GM21717 (cell line): ENCODE results near the gene COX4I1.

Experiments used
- ATAC-seq: cut with Tn5 transposase; IDR thresholded peaks from one replicate; pipeline ENCODE4 v1.9.1; 2021; ENCODE audit warnings: mild to moderate bottlenecking, moderate library complexity; ENCODE audit not compliant: unreplicated experiment

Gene COX4I1

DNA sequence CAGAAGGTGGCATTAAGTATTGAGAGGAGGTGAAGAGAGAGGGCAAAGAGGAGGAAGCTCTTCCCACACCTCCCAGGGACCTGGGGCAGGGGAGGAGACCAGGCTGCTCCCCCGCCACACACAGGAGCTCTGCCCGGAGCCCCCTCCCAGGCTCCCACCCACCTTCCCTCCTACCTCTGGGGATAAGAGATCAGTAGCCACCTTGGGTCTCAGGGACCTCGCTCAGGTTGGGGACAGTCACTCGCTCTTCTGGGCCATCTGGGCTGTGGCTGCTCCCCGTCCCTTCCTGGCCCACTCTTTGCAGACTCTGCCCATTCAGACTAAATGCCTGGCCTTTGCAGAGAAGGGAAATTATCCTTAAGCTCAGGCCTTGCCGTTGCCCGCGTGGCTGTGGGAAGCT is 33.7 kb upstream of the COX4I1 start:
- no peak for ATAC-seq

- no peak for ATAC-seq
These were observed 32.0 kb upstream of the COX4I1 start for GRCh38 chr16:85767531-85767930.

DNA sequence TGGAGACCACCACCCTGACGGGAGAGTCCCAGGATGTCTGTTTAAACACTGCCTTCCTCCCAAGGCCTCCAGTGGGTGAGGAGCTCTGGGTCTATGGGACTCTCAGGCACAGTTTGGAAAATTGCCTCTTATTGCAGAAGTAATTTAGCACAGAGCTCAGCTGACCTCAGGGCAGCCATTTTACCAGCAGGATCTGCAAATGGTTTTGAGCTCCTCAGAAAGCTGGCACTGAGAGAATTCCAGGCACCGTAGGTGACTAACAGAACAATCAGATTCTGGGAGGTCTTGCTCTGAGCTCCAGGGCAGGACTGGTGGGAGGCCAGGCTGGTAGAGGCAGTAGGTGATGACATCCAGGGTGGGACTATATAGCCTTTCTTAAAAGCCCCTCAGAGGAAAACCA is 31.3 kb upstream of the COX4I1 start:
- ATAC-seq, result no peak

DNA sequence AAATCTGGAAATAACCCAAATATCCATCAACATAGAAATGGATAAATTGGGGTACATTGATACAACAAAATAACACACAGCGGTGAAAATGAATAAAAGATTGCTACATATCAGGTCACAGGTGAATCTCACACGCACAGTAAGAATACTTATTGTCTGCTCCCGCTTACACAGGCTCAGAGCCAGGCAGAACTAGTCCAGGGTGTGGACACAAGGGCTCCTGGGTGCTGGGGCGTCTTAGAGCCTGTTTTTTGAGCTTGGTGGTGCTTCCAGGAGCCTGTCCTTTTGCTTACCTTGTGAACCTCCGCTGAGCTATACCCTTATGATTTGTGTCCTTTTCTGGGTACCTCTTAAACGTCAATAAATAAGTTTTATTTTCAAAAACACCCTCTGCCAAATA is 28.8 kb upstream of the COX4I1 start:
- ATAC-seq, result no peak

GRCh38 chr16:85773044-85773443 is 26.5 kb upstream of the COX4I1 start:
- no peak for ATAC-seq

DNA sequence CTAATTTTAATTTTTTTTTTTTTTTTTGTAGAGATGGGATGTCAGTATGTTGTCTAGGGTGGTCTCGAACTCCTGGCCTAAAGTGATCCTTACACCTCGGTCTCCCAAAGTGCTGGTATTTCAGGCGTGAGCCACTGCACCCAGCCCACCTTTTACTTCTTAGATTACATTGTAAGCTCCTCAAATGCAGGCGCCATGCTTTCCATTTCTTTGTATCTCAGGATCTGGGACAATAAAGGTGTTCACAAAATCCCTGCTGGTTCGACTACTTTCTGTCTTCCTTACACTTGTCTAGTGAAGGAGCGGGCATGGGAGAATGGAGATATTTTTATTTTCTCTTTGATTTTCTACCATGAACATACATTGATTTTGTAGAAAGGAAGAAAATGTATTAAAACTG is 25.4 kb upstream of the COX4I1 start:
- no peak for ATAC-seq

DNA sequence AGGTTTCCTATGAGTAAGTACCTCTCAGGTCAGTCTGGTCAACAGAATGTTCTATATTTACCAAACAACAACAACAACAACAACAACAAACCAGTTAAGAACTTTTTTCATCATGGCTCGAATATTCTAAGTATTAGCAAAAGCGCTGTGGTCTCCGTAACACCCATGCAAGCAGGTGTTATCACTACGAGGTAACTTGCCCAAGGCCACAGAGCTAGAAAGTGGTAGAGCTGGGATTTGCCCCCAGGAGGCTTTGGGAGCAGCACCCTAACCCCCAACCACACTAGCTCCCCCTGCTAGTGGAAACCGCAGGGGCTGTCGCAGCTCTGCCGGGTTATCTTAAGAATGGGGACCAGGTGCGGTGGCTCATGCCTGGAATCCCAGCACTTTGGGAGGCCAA is 24.7 kb upstream of the COX4I1 start:
- ATAC-seq, result no peak

GRCh38 chr16:85777583-85778310 is 21.7 kb upstream of the COX4I1 start:
- no peak for ATAC-seq

DNA sequence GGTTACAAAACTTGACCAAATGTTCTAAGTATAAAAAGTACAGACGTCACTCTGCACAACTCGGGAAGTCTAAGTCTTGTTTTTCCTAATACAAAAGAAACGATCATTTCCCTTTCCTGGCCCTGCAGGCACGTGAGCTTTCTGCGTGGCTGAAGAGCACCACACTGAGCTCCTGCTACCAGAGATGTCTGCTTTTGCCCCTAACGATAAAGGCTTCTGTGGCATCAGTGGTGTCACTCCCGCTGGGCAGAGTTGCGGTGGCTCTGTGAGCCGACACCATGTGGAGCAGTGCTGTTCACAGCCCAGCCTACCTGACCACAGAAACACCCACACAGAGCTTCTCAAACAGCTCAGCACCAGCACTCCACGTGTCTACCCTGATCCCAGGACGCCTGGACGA is 20.6 kb upstream of the COX4I1 start:
- ATAC-seq, result no peak

GRCh38 chr16:85780281-85780680 is 19.2 kb upstream of the COX4I1 start:
- no peak for ATAC-seq

DNA sequence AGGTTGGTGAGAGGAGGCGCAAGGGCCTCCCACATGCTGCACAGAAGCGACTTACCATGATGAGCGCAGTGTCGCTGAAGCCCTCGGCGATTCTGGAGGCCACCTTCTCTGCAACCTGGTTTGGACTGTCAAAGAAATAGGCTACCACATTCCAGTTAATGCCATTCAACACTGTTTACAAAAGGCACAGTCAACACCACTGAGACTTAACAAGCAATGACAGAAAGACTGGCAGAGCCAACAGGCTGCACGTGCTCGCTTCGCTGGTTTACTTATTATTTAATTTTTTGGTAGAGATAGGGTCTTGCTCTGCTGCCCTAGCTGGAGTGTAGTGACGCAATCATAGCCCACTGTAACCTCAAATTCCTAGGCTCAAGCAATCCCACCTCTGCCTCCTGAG is 18.3 kb upstream of the COX4I1 start:
- ATAC-seq, result no peak

DNA sequence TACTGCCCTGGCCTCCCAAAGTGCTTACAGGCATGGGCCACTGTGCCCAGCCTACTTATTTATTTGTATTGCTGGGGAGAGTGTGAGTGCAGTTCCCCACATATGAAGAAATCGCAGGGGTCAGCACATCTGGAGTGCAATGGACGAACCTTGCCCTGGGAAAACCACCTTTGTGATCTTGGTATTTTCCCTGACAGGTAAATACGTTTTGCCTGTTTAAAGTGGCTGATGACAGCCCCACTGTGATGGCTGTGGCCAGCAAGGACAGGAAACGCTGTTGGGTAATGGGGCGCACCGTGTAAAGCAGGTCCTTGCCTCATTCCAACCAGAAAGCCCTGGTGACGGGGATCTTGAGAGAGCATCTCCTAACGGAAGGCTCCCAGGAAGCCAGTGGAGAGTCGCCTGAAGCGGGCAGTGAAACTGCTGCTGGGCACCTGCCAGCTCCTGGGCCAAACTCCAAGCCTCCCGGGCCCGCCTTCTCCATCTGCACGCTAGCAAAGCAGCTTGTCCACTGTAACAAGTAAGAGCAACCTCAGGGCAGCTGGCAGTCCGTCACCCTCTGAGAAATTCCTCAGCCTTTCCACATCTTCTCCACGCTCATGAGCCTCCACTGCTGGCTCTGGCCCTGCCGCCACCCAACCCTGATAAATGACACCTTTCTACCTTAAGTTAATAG is 17.7 kb upstream of the COX4I1 start:
- ATAC-seq, result no peak

- no peak for ATAC-seq
These were observed 17.0 kb upstream of the COX4I1 start for GRCh38 chr16:85782451-85782850.

DNA sequence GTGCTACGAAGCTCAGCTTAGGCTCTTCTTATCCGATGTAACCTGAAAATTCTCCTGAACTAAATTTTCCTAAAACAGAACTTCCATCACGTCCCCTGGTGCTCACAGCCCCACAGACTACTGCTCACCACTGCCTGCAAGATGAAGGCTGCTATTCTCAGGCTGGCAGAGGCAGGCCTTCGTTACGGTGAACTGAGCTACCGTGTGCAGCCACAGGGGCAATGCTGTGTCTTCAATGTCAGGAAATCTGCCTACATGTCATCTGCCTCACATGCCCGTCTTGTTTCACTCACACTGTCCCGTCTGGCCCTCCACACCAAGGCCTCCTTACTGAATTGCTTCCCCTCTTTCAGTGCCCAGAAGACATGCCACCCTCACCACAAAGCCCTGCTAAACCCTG is 16.1 kb upstream of the COX4I1 start:
- no peak for ATAC-seq

DNA sequence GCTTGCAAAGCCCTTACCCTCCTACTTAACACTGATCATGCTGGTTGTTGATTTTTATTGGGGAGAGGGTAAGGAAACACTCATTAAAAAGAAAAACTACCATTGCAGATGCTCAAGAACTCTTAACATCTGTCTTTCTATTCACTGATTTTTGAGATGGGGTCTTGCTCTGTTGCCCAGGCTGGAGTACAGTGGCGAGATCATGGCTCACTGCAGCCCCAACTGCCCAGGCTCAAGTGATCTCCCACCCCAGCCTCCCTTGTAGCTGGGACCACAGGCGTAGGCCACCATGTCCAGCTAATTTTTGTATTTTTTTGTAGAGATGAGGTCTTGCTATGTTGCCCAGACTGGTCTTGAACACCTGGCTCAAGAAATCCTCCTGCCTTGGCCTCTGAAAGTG is 14.7 kb upstream of the COX4I1 start:
- no peak for ATAC-seq

DNA sequence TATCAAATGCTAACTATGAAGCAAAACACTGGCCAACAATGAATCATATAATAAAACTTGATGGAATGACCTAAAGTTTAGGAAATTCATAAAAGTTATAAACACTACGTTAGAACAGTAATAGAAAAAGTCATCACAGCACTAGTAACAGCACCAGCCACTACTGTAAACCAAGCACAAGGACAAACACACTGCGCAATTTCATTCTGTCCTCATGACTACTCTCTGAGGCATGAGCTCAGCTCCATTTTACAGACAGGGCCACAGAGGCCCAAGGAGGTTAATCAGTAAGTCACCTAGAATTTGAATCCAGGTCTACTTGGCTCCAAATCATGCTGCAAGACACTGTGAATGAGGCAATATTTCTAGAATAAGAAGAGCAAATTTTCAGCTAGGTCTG is 13.6 kb upstream of the COX4I1 start:
- ATAC-seq, result no peak

- no peak for ATAC-seq
These were observed 10.7 kb upstream of the COX4I1 start for GRCh38 chr16:85788819-85789218.

- no peak for ATAC-seq
These were observed 9.7 kb upstream of the COX4I1 start for GRCh38 chr16:85789773-85790172.

DNA sequence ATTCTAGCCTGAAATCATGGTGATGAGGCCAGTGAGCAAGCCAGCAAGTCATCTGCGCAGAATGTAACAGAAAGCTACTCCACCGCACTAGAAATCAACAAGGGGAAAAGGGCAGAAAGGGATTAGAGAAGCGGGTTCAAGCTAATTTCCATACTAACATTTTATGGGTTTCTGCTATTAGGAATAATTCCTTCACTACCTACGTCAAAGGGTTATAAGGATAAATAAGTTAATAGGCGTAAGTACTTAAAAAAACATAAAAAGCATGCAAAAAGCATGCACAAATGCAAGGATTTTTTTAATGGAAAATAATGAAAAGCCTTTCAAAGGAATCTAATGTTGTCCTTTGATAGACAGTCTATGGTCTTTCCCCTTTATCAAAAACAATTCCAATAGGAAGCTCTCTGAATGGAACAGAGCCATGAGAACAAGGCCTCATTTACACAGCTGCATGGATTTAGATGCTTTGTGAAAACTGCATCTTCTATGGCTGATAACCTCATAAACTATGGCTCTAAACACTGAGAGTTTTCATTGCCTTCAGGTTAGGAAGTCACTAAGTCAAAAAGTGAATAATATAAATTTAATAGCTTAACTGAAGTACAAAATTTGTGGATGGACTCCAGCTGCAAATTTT is 5.7 kb upstream of the COX4I1 start:
- ATAC-seq, result no peak

DNA sequence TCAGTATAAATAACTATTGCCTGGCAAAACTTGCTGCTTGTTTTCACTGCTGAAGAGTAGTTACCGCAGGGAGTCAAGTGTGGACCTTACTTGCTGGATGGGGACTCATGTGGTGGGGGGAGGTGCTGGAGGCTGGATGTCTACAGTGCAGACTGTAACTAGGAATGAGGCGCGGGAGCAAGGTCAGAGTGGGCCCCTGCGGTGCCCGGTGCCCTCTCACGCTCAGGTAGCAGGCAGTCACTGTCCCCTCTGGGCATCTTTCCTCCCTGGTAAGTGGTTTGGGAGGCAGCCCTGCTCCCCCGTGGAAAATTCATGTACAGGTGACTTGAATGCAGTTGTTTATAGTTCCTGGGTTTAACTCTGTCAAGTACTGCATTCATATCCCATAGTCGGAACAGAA is 4.8 kb upstream of the COX4I1 start:
- ATAC-seq, result no peak

DNA sequence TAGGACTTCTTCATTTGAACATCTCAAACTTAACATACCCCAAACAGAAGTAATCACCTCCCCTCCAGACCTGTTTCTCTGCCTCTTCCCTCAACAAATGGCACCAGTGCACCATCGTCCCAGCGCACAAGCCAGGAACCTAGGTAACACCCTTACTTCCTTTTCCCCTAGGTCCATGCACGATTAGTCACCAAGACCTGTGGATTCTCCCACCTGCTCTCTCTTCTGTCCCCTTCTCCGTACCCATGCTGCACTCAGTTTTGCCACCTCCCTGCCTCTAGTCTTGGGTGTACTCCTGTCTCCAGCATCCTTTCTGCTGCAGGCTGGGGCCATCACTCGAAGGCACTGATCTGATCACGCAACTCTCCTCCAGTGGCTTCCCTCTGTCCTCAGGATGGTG is 3.3 kb upstream of the COX4I1 start:
- ATAC-seq, result no peak

DNA sequence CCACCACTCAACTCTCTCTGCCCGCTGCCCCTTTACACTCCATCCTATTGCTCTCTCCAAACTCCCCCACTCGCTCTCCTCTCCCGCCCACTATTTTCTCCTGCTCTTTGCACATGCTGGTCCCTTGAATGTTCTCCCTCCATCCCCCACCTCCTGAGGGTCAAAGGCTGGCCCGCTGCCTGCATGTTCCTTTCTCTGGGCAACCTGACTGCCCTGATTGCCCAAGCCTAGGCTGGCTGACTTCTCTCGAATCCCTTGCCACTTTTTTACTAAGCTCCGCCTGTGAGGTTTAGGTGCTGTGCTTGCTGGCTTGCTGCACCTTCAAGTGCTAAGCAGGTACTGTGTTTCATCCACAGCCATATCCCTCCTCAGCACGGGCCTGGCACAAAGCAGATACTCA is 2.9 kb upstream of the COX4I1 start:
- ATAC-seq, result no peak
